Measurements from ENCODE around the gene EBP. TPM values are rescaled to one million over a fixed set of nuclear protein-coding genes. Genes with fewer than 3 reads are reported as not detected.
A peak's percentile ranks its signal among the peaks of the same experiment; 100 is the strongest.
"Not testable (repeated sequence)": the region's sequence is repeated elsewhere in the genome, so short reads cannot be mapped to it uniquely, and the experiment has no call there.

EBP gene
- total RNA-seq, 4 donors from 2014 or later = 19.9 to 88.7 (median 67.6) TPM

- WGBS, 2 donors (ENCODE audit: low coverage in 1 of 2) = 40 to 72% methylated on average over 1 to 2 of the region's 2 CpGs
- no peak for DNase-seq
- Histone ChIP-seq H3K27ac (peak overlapping the region; percentile 85 to 92 (median 86)), H3K36me3 (no peaks in the 10 kb centered on the region), H3K27me3 (no peaks in the 10 kb centered on the region), H3K4me3 (peak overlapping the region in 3 of 4 donors; percentile 52 to 77 (median 71)), H3K9me3 (no peaks in the 10 kb centered on the region), H3K4me1 (peaks cover 0 to 9% (median 4%) of the 10 kb centered on the region in 4 donors)
- no peak for TF ChIP-seq POLR2A (IDR thresholded peaks at IDR 0.05)
- no peak for TF ChIP-seq CTCF (IDR thresholded peaks at IDR 0.05)
- intact Hi-C loops (cut with DNase I; ENCODE audit: low total_unique reads) (no loop called here), in situ Hi-C loops (cut with MboI; ENCODE audit: low pct_ligation_motif_present in 1 of 4, low pct_unique_long_range_greater_than_20kb in 1 of 4, low sequenced_read_pairs in 3 of 4) (no loop called here)
These were observed 644 bp upstream of the EBP start for GRCh38 chrX:48520976-48521352.

- 54% methylated on average over 10 of the region's 10 CpGs; no CpG with 5 or more reads in 1 of the 2 donors for WGBS, 2 donors (ENCODE audit: low coverage in 1 of 2)
These were observed 683 bp downstream of the EBP start for GRCh38 chrX:48522291-48522690.

GRCh38 chrX:48523682-48524081, 2.1 kb downstream of the EBP start:
- intact Hi-C loops (cut with DNase I; ENCODE audit: low total_unique reads) = no loop called here
- in situ Hi-C loops (cut with MboI; ENCODE audit: low pct_ligation_motif_present in 1 of 4, low pct_unique_long_range_greater_than_20kb in 1 of 4, low sequenced_read_pairs in 3 of 4) = no loop called here
- H3K27me3 ChIP-seq = no peaks in the 10 kb centered on the region
- no peaks in the 10 kb centered on the region for H3K36me3 ChIP-seq
- H3K9me3 ChIP-seq = no peaks in the 10 kb centered on the region
- 92% methylated on average over 12 of the region's 12 CpGs; no CpG with 5 or more reads in 1 of the 2 donors for WGBS, 2 donors (ENCODE audit: low coverage in 1 of 2)
- H3K4me1 ChIP-seq = peaks cover 0 to 9% (median 4%) of the 10 kb centered on the region in 4 donors
- H3K27ac ChIP-seq = no peak overlapping the region
- no peak for DNase-seq
- TF ChIP-seq CTCF (IDR thresholded peaks at IDR 0.05) (no peak), POLR2A (IDR thresholded peaks at IDR 0.05) (no peak)
- no peak overlapping the region for H3K4me3 ChIP-seq

More at GRCh38 chrX:48522291-48522690, 683 bp downstream of the EBP start:
- Histone ChIP-seq H3K4me1 (peaks cover 0 to 9% (median 4%) of the 10 kb centered on the region in 4 donors), H3K27ac (peak overlapping the region; percentile 85 to 92 (median 86)), H3K36me3 (no peaks in the 10 kb centered on the region), H3K27me3 (no peaks in the 10 kb centered on the region), H3K9me3 (no peaks in the 10 kb centered on the region), H3K4me3 (peak overlapping the region; percentile 23 to 77 (median 62))
- intact Hi-C loops (cut with DNase I; ENCODE audit: low total_unique reads) (no loop called here), in situ Hi-C loops (cut with MboI; ENCODE audit: low pct_ligation_motif_present in 1 of 4, low pct_unique_long_range_greater_than_20kb in 1 of 4, low sequenced_read_pairs in 3 of 4) (no loop called here)
- no peak for TF ChIP-seq POLR2A (IDR thresholded peaks at IDR 0.05)
- TF ChIP-seq EP300 (IDR thresholded peaks at IDR 0.05; ENCODE audit: low read depth) = no peak
- TF ChIP-seq CTCF (IDR thresholded peaks at IDR 0.05) = no peak
- TF ChIP-seq POLR2AphosphoS5 (IDR thresholded peaks at IDR 0.05) = peak in 1 of 3 donors; percentile 15
- DNase-seq = peak; percentile 48

- H3K9me3 ChIP-seq; H3K36me3 ChIP-seq; DNase-seq; intact Hi-C loops (cut with DNase I; ENCODE audit: low total_unique reads); H3K4me3 ChIP-seq; H3K4me1 ChIP-seq; in situ Hi-C loops (cut with MboI; ENCODE audit: low pct_ligation_motif_present in 1 of 4, low pct_unique_long_range_greater_than_20kb in 1 of 4, low sequenced_read_pairs in 3 of 4); H3K27ac ChIP-seq; H3K27me3 ChIP-seq: not testable (repeated sequence)
- WGBS, 2 donors (ENCODE audit: low coverage in 1 of 2) = 80 to 93% methylated on average over 1 to 8 of the region's 8 CpGs
These were observed 4.2 kb downstream of the EBP start for GRCh38 chrX:48525853-48526252.

GRCh38 chrX:48530736-48531135, 9.1 kb downstream of the EBP start:
- no peak for DNase-seq
- Histone ChIP-seq H3K36me3 (no peaks in the 10 kb centered on the region), H3K27ac (peak overlapping the region in 3 of 4 donors; percentile 58 to 78 (median 66)), H3K27me3 (no peaks in the 10 kb centered on the region), H3K9me3 (no peaks in the 10 kb centered on the region), H3K4me1 (no peaks in the 10 kb centered on the region), H3K4me3 (no peak overlapping the region)
- TF ChIP-seq POLR2A (IDR thresholded peaks at IDR 0.05) (no peak), CTCF (IDR thresholded peaks at IDR 0.05) (no peak), POLR2AphosphoS5 (IDR thresholded peaks at IDR 0.05) (no peak), EP300 (IDR thresholded peaks at IDR 0.05; ENCODE audit: low read depth) (no peak)
- 87% methylated on average over 3 of the region's 3 CpGs; no CpG with 5 or more reads in 1 of the 2 donors for WGBS, 2 donors (ENCODE audit: low coverage in 1 of 2)
- in situ Hi-C loops (cut with MboI; ENCODE audit: low pct_ligation_motif_present in 1 of 4, low pct_unique_long_range_greater_than_20kb in 1 of 4, low sequenced_read_pairs in 3 of 4) = no loop called here
- intact Hi-C loops (cut with DNase I; ENCODE audit: low total_unique reads) = no loop called here
